Measurements from ENCODE around the gene RNF157. TPM values are rescaled to one million over a fixed set of nuclear protein-coding genes. Genes with fewer than 3 reads are reported as not detected.

The RNF157 gene
- total and polyA plus RNA-seq, 2 of the 13 experiments (the other 11 are each of a cell fraction or from before 2014, with no cell fraction given) = 0.44 to 1.5 TPM

GRCh38 chr17:76240461-76241203, at the start of gene RNF157 (continued):
- TF ChIP-seq NFAT5 (CRISPR knock-in tag; IDR thresholded peaks at IDR 0.05) (peak; percentile 80; the same call in 1 of the 2 replicates), IKZF5 (CRISPR knock-in tag; IDR thresholded peaks at IDR 0.05) (no peak), ISX (CRISPR knock-in tag; conservative IDR thresholded peaks at IDR 0.05) (no peak), ZBTB7A (CRISPR knock-in tag; IDR thresholded peaks at IDR 0.05) (no peak), CCDC6 (CRISPR knock-in tag; IDR thresholded peaks at IDR 0.05) (no peak; the same call in 1 of the 2 replicates), ZNF639 (CRISPR knock-in tag; conservative IDR thresholded peaks at IDR 0.05) (no peak), ZNF781 (CRISPR knock-in tag; IDR thresholded peaks at IDR 0.05; ENCODE audit: borderline replicate concordance, not compliant biosample characterization) (no peak), ZNF292 (CRISPR knock-in tag; IDR thresholded peaks at IDR 0.05; ENCODE audit: borderline replicate concordance, low read depth) (no peak), GATA4 (IDR thresholded peaks at IDR 0.05; ENCODE audit: borderline replicate concordance, low read depth) (no peak), NR2F2 (IDR thresholded peaks at IDR 0.05; ENCODE audit: borderline replicate concordance, low read depth) (no peak), KMT2B (CRISPR knock-in tag; IDR thresholded peaks at IDR 0.05) (no peak), TFDP1 (CRISPR knock-in tag; IDR thresholded peaks at IDR 0.05; ENCODE audit: borderline replicate concordance) (peak; percentile 84; the same call in 1 of the 2 replicates), ARNT2 (CRISPR knock-in tag; IDR thresholded peaks at IDR 0.05; ENCODE audit: low read depth) (no peak), MED13 (CRISPR knock-in tag; IDR thresholded peaks at IDR 0.05) (no peak), KLF12 (CRISPR knock-in tag; IDR thresholded peaks at IDR 0.05; ENCODE audit: borderline replicate concordance) (no peak), ZFX (CRISPR knock-in tag; IDR thresholded peaks at IDR 0.05; ENCODE audit: low read depth) (no peak; the same call in 1 of the 2 replicates), SUZ12 (IDR thresholded peaks at IDR 0.05; ENCODE audit: low read depth, low read length) (no peak), EEA1 (CRISPR knock-in tag; IDR thresholded peaks at IDR 0.05; ENCODE audit: borderline replicate concordance) (peak; percentile 72; the same call in 1 of the 2 replicates), NCOR1 (IDR thresholded peaks at IDR 0.05; ENCODE audit: borderline replicate concordance, low read length) (no peak), ZBTB42 (CRISPR knock-in tag; IDR thresholded peaks at IDR 0.05) (0 out of 2 replicates have a peak, but pooled peaks have one; percentile 12), ZNF570 (CRISPR knock-in tag; IDR thresholded peaks at IDR 0.05; ENCODE audit: borderline replicate concordance) (no peak)
